AG04450 (cell line): ENCODE measurements around the gene HBG1. TPM values are rescaled to one million over a fixed set of nuclear protein-coding genes. Genes with fewer than 3 reads are reported as not detected.

Source experiments
- CTCF ChIA-PET: fragments of 300-600, 350-600 bp; formaldehyde crosslinking; extraction: SDS; loops from one replicate; lab custom pipeline; 2022; ENCODE audit warnings: antibody characterized with exemption, inconsistent platforms; lab: Charles Lee
- POLR2A ChIA-PET: fragments of 350-600 bp; formaldehyde crosslinking; extraction: SDS; loops from one replicate; lab custom pipeline; 2021; ENCODE audit warnings: antibody characterized with exemption, inconsistent platforms; lab: Yijun Ruan, JAX
- DNase-seq: peaks from one replicate; pipeline ENCODE4 v3.0.0-alpha.2; 2011; ENCODE audit warnings: low read depth, low spot score
- H3K27ac ChIP-seq: one replicate; pipeline ENCODE4 v1.5.1; 2012; ENCODE audit warnings: low read depth, low read length, control low read depth
- H3K27me3 ChIP-seq: one replicate; pipeline ENCODE4 v1.6.0; 2012; ENCODE audit warnings: low read length; ENCODE audit not compliant: control insufficient read depth, insufficient read depth
- H3K4me3 ChIP-seq: 2 replicates; pipeline ENCODE4 v1.5.1; 2011; ENCODE audit warnings: mild to moderate bottlenecking, low read depth, low read length, control low read depth
- H3K9me3 ChIP-seq: 2 replicates; pipeline ENCODE4 v1.5.1; 2012; ENCODE audit warnings: low read length; ENCODE audit not compliant: control insufficient read depth, insufficient read depth
- polyA plus RNA-seq: library from polyadenylated mRNA; depleted of rRNA; stranded (reverse); fragments of >200 nt; gene quantifications from 2 replicates; pipeline ENCODE4 v1.2.3, GENCODE V29; 2011
- TF ChIP-seq, protein P1 (sequence below): IDR thresholded peaks from 2 replicates; pipeline ENCODE4 v1.5.1; 2011; ENCODE audit warnings: low read depth, low read length, control low read depth, inconsistent platforms

Gene HBG1
- polyA plus RNA-seq, 1 experiment = 0.41 TPM

GRCh38 chr11:5228124-5228523 lies 21.5 kb downstream of the HBG1 start:
- Histone ChIP-seq H3K27ac (no peak overlapping the region), H3K9me3 (no peaks in the 10 kb centered on the region), H3K27me3 (no peaks in the 10 kb centered on the region), H3K4me3 (no peak overlapping the region)
- ChIA-PET CTCF (no interaction called here), POLR2A (no interaction called here)
- DNase-seq = no peak
- TF ChIP-seq, protein P1, sequence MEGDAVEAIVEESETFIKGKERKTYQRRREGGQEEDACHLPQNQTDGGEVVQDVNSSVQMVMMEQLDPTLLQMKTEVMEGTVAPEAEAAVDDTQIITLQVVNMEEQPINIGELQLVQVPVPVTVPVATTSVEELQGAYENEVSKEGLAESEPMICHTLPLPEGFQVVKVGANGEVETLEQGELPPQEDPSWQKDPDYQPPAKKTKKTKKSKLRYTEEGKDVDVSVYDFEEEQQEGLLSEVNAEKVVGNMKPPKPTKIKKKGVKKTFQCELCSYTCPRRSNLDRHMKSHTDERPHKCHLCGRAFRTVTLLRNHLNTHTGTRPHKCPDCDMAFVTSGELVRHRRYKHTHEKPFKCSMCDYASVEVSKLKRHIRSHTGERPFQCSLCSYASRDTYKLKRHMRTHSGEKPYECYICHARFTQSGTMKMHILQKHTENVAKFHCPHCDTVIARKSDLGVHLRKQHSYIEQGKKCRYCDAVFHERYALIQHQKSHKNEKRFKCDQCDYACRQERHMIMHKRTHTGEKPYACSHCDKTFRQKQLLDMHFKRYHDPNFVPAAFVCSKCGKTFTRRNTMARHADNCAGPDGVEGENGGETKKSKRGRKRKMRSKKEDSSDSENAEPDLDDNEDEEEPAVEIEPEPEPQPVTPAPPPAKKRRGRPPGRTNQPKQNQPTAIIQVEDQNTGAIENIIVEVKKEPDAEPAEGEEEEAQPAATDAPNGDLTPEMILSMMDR = no peak

- POLR2A ChIA-PET = no interaction called here
- CTCF ChIA-PET = no interaction called here
- no peaks in the 10 kb centered on the region for H3K9me3 ChIP-seq
- no peak overlapping the region for H3K4me3 ChIP-seq
- no peak overlapping the region for H3K27ac ChIP-seq
- DNase-seq = no peak
- TF ChIP-seq, protein P1 = no peak
- no peaks in the 10 kb centered on the region for H3K27me3 ChIP-seq
These were observed 22.0 kb downstream of the HBG1 start for GRCh38 chr11:5227681-5228080.

- CTCF ChIA-PET = no interaction called here
- TF ChIP-seq, protein P1 = no peak
- H3K9me3 ChIP-seq = no peaks in the 10 kb centered on the region; the same call in 1 of the 2 replicates
- POLR2A ChIA-PET = no interaction called here
- no peaks in the 10 kb centered on the region for H3K27me3 ChIP-seq
- no peak within 1 kb of the TSS for H3K27ac ChIP-seq
- no peak within 1 kb of the TSS for H3K4me3 ChIP-seq
- DNase-seq = no peak
These were observed 22.8 kb downstream of the HBG1 start, which contains the start of gene HBB for GRCh38 chr11:5226732-5227310. Gene HBB, minus strand, starts transcription at chr11:5227071. Its CDS starts 50 bp downstream, at chr11:5227021.

GRCh38 chr11:5225480-5225871 lies 24.2 kb downstream of the HBG1 start:
- Histone ChIP-seq H3K27ac (no peak overlapping the region), H3K4me3 (no peak overlapping the region), H3K27me3 (no peaks in the 10 kb centered on the region), H3K9me3 (peaks cover 7% of the 10 kb centered on the region)
- no peak for DNase-seq
- ChIA-PET CTCF (no interaction called here), POLR2A (no interaction called here)
- TF ChIP-seq, protein P1 = no peak

GRCh38 chr11:5224538-5225479 lies 24.8 kb downstream of the HBG1 start:
- no peak for DNase-seq

More at GRCh38 chr11:5224538-5225479, 24.8 kb downstream of the HBG1 start:
- TF ChIP-seq, protein P1 = no peak
- Histone ChIP-seq H3K27ac (no peak overlapping the region), H3K9me3 (peaks cover 7% of the 10 kb centered on the region), H3K4me3 (no peak overlapping the region), H3K27me3 (no peaks in the 10 kb centered on the region)
- ChIA-PET POLR2A (no interaction called here), CTCF (no interaction called here)
